NCI-H748 treated with DMSO at 0.1 percent for 48 hours (cell line): Measurements from ENCODE around the gene DAP.
A peak's percentile ranks its signal among the peaks of the same experiment; 100 is the strongest.

Source experiments
- DNase-seq: peaks from one replicate; lab custom pipeline; 2025; lab: John Stamatoyannopoulos, UW

Gene DAP

DNA sequence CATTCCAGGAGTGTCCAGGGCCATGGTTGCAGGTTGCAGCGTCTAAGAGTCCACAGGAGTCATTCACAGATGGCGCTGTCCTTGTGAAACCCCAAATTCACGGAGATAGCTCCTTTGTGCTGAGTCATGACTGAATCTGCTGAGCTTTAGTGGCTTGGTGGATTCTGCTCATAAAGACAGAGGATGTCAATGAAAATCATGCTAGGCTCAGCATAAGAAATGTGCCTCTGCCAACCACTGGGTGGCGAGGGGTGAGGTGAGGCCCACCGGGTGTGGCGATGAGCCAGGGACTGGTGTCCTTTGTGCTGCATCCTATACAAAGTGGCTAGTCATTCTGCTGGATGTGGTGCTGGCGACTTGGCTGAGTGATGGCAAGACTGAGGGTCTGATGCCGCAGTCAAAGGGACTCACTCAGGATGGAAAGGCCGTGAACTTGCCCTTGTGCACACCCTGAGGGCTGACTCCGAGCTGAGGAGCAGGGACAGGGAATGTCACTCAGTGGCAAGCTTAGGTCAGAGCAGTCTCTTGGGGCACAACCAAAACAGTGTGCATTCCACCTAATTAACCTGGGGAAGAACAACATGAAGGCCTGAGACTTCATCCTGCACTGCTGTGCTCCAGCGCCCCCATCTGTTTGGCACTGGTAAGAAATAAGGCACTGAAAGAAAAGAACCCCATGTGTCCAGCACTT, 71.5 kb downstream of the DAP start:
- peak; percentile 23 for DNase-seq

- no peak for DNase-seq
These were observed 72.3 kb downstream of the DAP start for GRCh38 chr5:10688651-10689171.

GRCh38 chr5:10686890-10687289, 74.1 kb downstream of the DAP start:
- DNase-seq = no peak

GRCh38 chr5:10685115-10685521, 75.9 kb downstream of the DAP start:
- no peak for DNase-seq

DNA sequence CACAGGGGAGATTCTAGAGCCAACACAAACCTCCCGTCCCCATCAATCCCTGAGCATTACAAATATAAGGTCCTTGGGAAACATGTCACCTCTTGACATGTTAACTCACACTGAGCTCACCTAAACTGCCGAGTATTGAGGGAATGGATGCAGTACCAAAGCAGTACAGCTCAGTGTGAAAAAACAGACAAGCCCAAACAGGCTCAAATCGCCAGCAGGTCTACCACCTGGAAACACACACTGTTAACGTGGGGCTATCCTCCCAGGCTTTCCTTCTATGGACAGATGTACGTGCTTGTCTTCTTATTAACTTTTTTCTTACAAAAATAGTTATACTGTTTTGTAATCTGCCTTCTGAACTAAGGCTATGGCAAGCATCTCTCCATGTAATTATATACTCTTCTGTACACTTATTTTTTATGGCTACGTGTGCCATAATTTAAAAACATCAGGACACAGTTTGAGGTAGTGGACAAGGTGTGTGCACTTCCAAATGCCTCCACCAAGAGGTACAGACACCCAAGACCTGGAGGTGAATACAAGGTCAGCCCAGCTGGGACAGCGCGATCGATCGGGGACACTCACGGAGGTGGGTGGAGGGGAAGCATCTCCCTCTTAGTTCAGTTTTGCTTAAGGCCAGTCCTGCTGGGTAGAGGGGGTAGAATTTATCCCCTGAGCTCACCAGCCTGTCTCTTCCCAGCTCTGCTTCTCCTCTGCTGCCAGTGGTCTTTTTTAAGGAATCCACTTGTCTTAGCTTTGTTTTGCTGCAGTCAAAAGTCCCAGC, 76.5 kb downstream of the DAP start:
- DNase-seq = no peak

- DNase-seq = no peak
These were observed 78.1 kb downstream of the DAP start for GRCh38 chr5:10682801-10683525.

DNA sequence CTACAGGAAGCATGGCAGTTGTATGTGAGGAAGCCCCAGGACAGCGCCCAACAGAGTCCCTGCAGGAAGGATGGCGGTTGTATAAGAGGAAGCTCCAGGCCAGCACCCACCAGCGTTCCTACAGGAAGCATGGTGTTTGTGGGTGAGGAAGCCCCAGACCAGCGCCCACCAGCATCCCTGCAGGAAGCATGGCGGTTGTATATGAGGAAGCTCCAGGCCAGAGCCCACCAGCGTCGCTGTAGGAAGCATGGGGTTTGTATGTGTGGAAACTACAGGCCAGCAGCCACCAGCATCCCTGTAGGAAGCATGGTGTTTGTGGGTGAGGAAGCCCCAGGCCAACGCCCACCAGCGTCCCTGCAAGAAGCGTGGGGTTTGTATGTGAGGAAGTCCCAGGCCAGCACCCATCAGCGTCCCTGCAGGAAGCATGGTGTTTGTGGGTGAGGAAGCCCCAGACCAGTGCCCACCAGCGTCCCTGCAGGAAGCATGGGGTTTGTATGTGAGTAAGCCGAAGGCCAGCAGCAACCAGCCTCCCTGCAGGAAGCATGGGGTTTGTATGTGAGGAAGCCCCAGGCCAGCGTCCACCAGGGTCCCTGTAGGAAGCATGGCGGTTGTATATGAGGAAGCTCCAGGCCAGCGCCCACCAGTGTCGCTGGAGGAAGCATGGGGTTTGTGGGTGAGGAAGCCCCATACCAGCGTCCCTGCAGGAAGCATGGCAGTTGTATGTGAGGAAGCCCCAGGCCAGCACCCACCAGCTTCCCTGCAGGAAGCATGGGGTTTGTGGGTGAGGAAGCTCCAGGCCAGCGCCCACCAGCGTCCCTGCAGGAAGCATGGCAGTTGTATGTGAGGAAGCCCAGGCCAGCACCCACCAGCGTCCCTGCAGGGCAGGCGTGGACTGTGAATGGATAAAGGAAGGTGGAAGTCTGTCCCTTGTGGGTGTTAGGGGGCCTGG, 79.0 kb downstream of the DAP start:
- no peak for DNase-seq

DNA sequence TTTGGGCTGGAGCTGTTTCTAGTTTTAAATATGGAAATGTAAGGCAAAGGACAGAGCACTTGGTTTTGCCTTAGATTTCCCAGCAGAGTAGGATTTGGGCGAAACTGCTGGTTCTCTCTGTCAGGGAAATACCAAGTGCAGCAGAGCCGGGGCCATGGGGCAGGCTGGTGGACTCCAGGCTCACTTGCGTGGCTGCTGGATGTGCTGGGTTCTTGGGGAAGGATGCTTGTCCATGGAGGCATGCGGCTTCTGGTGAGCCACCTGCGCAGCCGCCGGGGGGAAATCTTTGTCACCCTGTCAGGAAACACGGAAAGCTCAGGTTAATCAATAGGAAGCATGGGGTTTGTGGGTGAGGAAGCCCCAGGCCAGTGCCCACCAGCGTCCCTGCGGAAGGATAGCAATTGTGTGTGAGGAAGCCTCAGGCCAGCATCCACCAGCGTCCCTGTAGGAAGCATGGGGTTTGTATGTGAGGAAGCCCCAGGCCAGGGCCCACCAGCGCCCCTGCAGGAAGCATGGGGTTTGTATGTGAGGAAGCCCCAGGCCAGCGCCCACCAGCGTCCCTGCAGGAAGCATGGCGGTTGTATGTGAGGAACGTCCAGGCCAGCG, 80.1 kb downstream of the DAP start:
- no peak for DNase-seq

DNA sequence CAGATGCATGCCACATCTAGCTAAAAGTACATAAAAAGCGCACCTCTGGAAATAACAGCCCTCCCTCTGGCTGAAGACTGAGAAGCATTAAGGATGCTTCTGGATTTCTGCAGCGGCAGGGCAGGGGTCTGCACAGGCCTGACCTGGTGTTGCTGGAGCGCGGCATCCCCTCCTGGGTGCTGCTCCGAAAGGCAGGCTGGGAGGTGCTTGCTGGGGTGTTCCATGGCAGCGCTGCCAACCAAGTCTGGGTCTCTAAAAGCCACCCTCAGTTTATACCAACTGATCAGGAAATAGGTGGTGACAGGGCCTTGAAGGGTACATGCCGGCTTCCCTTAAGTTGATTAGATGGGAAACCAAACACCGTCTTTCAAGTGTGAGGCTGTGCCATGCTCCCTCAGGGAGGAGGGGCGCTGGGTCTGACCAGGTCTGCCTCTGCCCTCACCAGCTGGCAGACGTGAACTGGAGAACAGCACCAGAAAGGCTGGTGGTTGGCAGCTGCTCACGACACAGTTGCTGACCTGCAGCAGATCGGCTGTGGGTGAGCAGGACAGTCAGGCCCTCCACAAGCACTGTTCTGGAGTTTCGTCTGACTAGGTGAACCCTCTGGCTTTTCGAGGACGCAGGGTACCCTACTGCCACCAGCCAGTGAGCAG, 81.6 kb downstream of the DAP start:
- no peak for DNase-seq

GRCh38 chr5:10678244-10678643, 82.8 kb downstream of the DAP start:
- DNase-seq = no peak

DNA sequence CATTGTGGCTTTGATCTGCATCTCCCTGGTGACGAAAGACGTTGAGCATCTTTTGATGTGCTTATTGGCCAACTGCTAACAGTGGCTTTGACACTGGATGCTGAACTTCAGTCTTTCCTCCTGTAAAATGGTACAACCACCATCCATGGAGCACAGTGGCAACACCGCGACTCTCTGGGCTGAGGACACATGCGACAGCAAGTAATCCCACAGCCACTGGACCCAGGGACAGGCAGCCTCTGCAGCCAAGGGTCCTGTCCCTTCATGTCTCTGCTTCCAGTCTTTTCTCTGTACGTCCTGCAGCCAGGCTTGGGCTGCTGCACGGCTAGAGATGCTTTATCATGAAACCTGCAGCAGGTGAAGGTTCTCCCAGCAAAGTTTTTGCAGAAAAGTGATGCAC, 83.5 kb downstream of the DAP start:
- no peak for DNase-seq

DNA sequence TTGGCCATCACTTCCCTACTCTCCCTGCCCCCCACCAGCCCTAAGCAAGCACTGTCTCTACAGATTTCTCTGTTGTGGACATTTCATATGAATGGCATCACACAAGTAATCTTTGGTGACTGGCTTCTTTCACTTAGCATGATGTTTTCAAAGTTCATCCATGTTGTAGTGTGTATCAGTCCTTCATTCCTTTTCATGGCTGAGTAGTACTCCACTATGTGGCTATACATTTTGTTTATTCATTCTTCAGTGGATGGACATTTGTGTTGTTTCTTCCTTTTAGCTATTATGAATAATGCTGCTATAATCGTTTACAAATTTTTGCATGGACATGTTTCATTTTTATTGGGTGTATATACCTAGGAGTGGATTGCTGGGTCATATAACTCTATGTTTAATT, 84.1 kb downstream of the DAP start:
- DNase-seq = no peak

- no peak for DNase-seq
These were observed 84.8 kb downstream of the DAP start for GRCh38 chr5:10676224-10676623.

DNA sequence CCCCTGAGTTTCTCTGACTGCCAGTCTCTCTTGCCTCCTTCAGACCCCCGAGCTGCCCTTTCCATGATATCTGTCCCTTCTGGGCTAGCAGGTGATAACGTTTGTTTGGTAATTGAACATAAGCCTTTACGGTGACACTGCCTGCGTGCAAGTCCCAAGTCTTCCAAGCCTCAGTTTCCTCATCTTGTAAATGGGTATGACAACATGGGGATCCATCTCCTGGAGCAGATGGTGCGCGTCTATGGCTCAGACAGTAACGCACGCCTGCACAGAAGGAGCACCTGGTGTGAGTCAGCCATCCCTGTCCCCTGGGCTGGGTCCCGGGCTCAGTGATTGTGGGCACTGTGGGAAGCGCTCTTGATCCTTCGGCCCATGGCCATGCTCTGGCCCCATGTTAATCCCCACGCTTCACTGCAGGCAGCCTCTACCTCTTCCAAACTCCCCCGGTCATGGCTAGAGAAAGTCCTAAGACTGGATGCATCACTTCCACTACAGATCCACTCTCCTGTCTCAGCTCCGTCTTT, 85.8 kb downstream of the DAP start:
- DNase-seq = no peak

GRCh38 chr5:10674582-10674981, 86.5 kb downstream of the DAP start:
- no peak for DNase-seq

- no peak for DNase-seq
These were observed 86.9 kb downstream of the DAP start for GRCh38 chr5:10674096-10674495.

DNA sequence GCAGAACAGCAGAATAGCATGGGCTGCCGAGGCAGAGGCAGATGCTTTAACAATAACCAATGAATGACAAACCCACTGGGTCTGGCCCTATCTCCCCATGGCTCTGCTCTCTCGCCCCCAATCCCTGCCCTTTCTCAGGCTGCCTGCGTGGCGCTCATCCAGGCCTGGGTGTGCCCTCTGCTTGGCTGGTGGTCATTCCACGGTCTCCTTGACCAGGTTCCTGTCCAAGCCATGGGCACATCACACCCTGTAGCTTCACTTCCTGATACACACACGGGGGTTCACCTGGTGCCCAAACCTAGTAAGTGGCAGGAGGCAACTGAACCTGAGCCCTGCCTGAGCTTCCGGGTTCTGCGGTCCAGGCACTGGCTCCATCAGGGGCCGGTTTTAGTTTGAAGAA, 87.6 kb downstream of the DAP start:
- DNase-seq = no peak

DNA sequence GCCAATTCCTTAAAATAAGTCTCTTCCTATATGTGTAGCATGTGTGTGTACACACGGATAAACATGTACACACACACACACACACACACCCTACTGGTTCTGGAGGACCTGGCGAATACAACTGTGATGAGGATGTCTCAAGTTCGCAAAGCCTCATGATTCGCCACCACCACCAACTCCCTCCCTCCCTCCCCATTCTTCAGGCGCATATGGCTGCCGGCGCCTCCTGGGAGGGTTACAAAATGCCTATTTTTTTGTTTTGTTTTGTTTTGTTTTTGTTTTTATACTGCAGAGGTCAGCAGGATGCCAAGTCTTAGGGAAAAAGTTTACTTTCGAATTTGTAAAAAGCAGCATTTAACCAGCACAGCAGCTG, 88.0 kb downstream of the DAP start:
- no peak for DNase-seq

GRCh38 chr5:10672146-10673016, 88.7 kb downstream of the DAP start:
- no peak for DNase-seq
